Thymus (tissue), 11 donors: Measurements from ENCODE around the gene LRSAM1. TPM values are rescaled to one million over a fixed set of nuclear protein-coding genes. Genes with fewer than 3 reads are reported as not detected.

Experiments used
- DNase-seq, 9 donors: peaks; one replicate each; pipeline ENCODE4 v3.0.0-alpha.2; 2013; ENCODE audit warnings: low spot score in 9 of 9, low read depth in 6 of 9, missing footprints in 1 of 9
- H3K27ac ChIP-seq, 2 donors: one replicate each; pipeline ENCODE4 v1.5.1; 2013; ENCODE audit warnings: control low read depth in 1 of 2, low read depth in 1 of 2, low read length in 1 of 2, mild to moderate bottlenecking in 1 of 2, moderate library complexity in 1 of 2
- H3K27me3 ChIP-seq, 2 donors: one replicate each; pipeline ENCODE4 v1.5.1; 2013; ENCODE audit warnings: low read length in 1 of 2; ENCODE audit not compliant: control insufficient read depth in 2 of 2, insufficient read depth in 1 of 2
- H3K36me3 ChIP-seq, 2 donors: one replicate each; pipeline ENCODE4 v1.5.1; 2013; ENCODE audit warnings: low read length in 1 of 2, mild to moderate bottlenecking in 1 of 2, moderate library complexity in 1 of 2; ENCODE audit not compliant: control insufficient read depth in 2 of 2, insufficient read depth in 2 of 2
- H3K4me1 ChIP-seq, 2 donors: one replicate each; pipeline ENCODE4 v1.5.1; 2013; ENCODE audit warnings: low read length in 2 of 2; ENCODE audit not compliant: control insufficient read depth in 2 of 2, insufficient read depth in 2 of 2
- H3K4me3 ChIP-seq, 2 donors: one replicate each; pipeline ENCODE4 v1.5.1; 2013; ENCODE audit warnings: low read length in 2 of 2, control low read depth in 1 of 2, mild to moderate bottlenecking in 1 of 2
- H3K9me3 ChIP-seq, 2 donors: one replicate each; pipeline ENCODE4 v1.5.1; 2013; ENCODE audit warnings: low read length in 1 of 2, mild to moderate bottlenecking in 1 of 2; ENCODE audit not compliant: control insufficient read depth in 2 of 2, insufficient read depth in 1 of 2
- WGBS: extraction: QIAGEN DNeasy Blood & Tissue Kit; methylation state at CpG from one replicate; pipeline ENCODE4 v1.1.7; 2013; 5-methylcytosine and 5-hydroxymethylcytosine counted together
- polyA plus RNA-seq: library from polyadenylated mRNA; stranded (reverse); fragments of 200-250 nt; gene quantifications from one replicate; pipeline ENCODE4 v1.2.3, GENCODE V29; 2013
- total RNA-seq: library from RNA; stranded (reverse); fragments of 120-200 nt; gene quantifications from one replicate; pipeline ENCODE4 v1.2.4, GENCODE V29; 2013
- donor health status: healthy.

Gene LRSAM1
- total and polyA plus RNA-seq, 2 donors = 4.1 to 24.1 TPM

- no peak overlapping the region for H3K4me3 ChIP-seq
- H3K9me3 ChIP-seq = no peaks in the 10 kb centered on the region
- no peak for DNase-seq
- no peaks in the 10 kb centered on the region for H3K4me1 ChIP-seq
- H3K27ac ChIP-seq = no peak overlapping the region
- no peaks in the 10 kb centered on the region for H3K27me3 ChIP-seq
- H3K36me3 ChIP-seq = no peaks in the 10 kb centered on the region
- WGBS = 94% methylated on average over 8 of the region's 8 CpGs
Observed at GRCh38 chr9:127541865-127542264, 90.6 kb downstream of the LRSAM1 start.

- no peak overlapping the region for H3K27ac ChIP-seq
- no peaks in the 10 kb centered on the region for H3K27me3 ChIP-seq
- 92% methylated on average over 8 of the region's 8 CpGs for WGBS
- no peaks in the 10 kb centered on the region for H3K36me3 ChIP-seq
- no peak for DNase-seq
- peaks cover 0 to 3% of the 10 kb centered on the region in 2 donors for H3K9me3 ChIP-seq
- H3K4me1 ChIP-seq = no peaks in the 10 kb centered on the region
- H3K4me3 ChIP-seq = no peak overlapping the region
Observed at GRCh38 chr9:127543221-127543620, 91.9 kb downstream of the LRSAM1 start.

DNA sequence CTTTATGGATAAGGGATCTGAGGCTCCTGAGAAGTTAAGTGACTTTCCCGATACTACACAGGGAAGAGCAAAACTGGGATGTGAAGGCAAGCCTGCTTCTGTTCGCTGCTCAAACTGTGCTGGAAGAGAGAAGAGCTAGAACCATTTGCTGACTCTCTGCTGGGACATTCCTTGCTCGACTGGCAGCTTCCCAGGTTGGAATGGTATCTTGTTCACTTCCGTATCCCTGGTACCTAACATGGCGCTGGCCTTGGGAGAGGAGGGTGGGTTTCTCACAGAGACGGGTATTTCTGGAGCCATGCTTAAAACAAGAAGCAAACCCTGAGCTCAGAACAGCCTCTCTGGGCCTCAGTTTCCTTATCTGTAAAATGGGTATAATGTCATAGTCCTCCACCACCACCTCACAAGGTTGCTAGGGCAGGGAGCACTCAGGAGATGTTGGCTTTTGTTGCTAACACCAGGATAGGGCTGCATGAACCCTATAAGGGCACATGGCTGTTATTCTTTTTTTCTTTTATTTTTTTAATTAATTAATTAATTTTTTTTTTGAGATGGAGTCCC, 92.7 kb downstream of the LRSAM1 start:
- Histone ChIP-seq H3K4me3 (no peak overlapping the region), H3K27me3 (no peaks in the 10 kb centered on the region), H3K27ac (no peak overlapping the region), H3K36me3 (no peaks in the 10 kb centered on the region), H3K4me1 (peaks cover 0 to 4% of the 10 kb centered on the region in 2 donors), H3K9me3 (peaks cover 0 to 3% of the 10 kb centered on the region in 2 donors)
- WGBS = 94% methylated on average over 6 of the region's 6 CpGs
- no peak for DNase-seq

DNA sequence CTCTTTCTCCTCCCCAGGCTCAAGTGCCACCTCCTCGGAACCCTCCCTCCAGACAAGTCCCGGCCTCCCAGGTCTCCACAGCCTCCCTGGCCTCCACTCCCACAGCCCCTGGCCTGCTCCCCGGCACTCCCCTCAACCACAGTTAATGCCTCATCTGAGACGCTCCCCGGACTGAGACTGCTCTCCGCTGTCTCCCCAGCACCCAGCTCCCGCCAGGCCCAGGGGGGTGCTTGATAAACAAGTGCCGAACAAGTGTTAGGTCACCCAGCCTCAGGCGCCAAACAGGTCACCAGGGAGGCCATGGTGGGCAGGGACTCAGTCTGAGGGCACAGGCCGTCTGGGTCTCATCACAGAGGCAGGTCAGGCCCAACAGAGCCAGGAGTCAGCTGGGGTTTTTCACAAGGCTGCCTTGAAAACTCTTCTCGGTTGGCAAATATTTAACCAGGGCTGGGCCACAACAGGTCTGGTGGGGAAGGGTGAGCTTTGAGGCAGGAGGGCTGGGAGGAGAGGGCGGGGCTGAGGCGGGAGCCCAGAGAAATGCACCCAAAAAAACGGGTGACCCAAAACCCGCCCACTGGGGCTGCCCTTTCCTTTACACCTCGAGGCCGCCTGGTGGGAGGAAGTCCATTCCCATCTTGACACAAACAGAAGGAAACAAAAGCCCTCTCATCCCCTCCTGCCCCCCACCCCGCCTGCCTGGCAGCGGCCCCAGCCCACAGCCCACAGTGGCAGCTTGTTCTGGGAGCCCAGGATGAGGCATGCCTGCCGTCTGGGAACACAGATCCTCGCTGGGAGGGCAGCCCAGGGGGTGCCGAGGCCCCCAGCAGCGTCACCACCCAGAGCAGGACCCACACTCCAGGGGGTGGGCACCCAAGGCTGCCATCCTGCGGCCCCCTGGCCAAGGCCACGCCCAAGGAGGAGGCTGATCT, 94.2 kb downstream of the LRSAM1 start:
- no peaks in the 10 kb centered on the region for H3K27me3 ChIP-seq
- H3K4me1 ChIP-seq = peaks cover 6 to 18% of the 10 kb centered on the region in 2 donors
- H3K36me3 ChIP-seq = no peaks in the 10 kb centered on the region
- H3K9me3 ChIP-seq = peaks cover 0 to 3% of the 10 kb centered on the region in 2 donors
- H3K27ac ChIP-seq = no peak overlapping the region
- no peak overlapping the region for H3K4me3 ChIP-seq
- WGBS = 69% methylated on average over 25 of the region's 25 CpGs
- DNase-seq = no peak

GRCh38 chr9:127546125-127546832, 95.0 kb downstream of the LRSAM1 start:
- DNase-seq = no peak
- 90% methylated on average over 14 of the region's 14 CpGs for WGBS
- no peak overlapping the region for H3K4me3 ChIP-seq
- H3K4me1 ChIP-seq = peaks cover 6 to 21% of the 10 kb centered on the region in 2 donors
- H3K36me3 ChIP-seq = no peaks in the 10 kb centered on the region
- H3K27ac ChIP-seq = no peak overlapping the region
- peaks cover 0 to 3% of the 10 kb centered on the region in 2 donors for H3K9me3 ChIP-seq
- H3K27me3 ChIP-seq = no peaks in the 10 kb centered on the region

DNA sequence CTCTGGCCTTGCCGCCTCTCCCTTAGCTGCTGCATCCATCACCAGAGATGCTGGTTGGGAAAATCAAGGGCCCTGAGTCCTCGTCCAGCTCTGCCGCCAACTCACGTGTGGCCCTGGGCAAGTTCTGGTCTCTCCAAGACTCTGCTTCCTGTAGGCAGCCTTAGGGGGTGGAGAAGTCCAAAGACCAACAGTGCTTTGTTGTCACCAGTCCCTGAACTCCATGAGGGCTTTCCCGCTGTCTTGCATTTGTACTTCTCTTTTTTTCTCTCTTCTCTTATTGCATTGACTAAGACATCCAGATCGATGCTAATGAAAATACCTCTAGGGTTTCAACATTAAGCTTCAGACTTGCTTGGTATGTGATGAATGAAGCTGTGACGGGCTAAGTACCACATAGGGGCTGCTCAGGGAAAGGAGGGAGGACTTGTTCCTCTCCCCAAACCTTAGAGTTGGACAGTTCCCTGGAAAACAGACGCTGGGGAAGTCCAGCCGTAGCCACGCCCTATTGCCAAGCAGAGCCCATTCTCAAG, 97.1 kb downstream of the LRSAM1 start:
- no peak for DNase-seq
- Histone ChIP-seq H3K27ac (no peak overlapping the region), H3K4me1 (peaks cover 6 to 26% of the 10 kb centered on the region in 2 donors), H3K4me3 (no peak overlapping the region), H3K9me3 (peaks cover 0 to 3% of the 10 kb centered on the region in 2 donors), H3K36me3 (no peaks in the 10 kb centered on the region), H3K27me3 (no peaks in the 10 kb centered on the region)
- WGBS = 93% methylated on average over 10 of the region's 10 CpGs

- Histone ChIP-seq H3K27me3 (no peaks in the 10 kb centered on the region), H3K4me3 (no peak overlapping the region), H3K4me1 (peaks cover 6 to 26% of the 10 kb centered on the region in 2 donors), H3K36me3 (no peaks in the 10 kb centered on the region), H3K9me3 (peaks cover 0 to 3% of the 10 kb centered on the region in 2 donors), H3K27ac (no peak overlapping the region)
- WGBS = 96% methylated on average over 10 of the region's 10 CpGs
- DNase-seq = no peak
Observed at GRCh38 chr9:127549218-127549617, 97.9 kb downstream of the LRSAM1 start.

DNA sequence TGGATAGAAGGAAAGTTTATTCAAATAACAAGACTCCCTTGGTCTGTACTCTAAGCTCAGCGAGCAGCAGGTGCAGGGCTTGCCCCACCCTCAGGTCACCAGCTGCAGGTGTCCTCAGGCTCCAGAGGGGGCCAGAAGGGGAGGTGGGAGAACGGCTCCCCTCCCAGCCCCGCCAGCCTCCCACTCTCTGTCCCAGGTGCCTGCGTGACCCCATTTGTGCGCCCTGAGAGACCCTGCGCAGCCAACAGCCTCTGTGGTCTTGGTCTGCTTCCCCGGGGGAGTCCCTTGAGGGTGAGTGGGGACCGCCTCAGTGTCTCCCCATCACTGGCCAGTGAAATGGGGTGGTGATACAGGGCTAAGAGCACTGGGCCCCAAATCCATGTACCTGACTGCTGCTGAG, 98.4 kb downstream of the LRSAM1 start:
- H3K4me1 ChIP-seq = peaks cover 6 to 26% of the 10 kb centered on the region in 2 donors
- peaks cover 0 to 3% of the 10 kb centered on the region in 2 donors for H3K9me3 ChIP-seq
- H3K36me3 ChIP-seq = no peaks in the 10 kb centered on the region
- H3K4me3 ChIP-seq = no peak overlapping the region
- no peak overlapping the region for H3K27ac ChIP-seq
- peak in 3 of 9 donors; percentile 43 to 61 (median 54) for DNase-seq
- no peaks in the 10 kb centered on the region for H3K27me3 ChIP-seq
- 74% methylated on average over 8 of the region's 8 CpGs for WGBS
